T follicular helper cell (primary cell): ENCODE measurements around the gene RRAGB.
A peak's percentile ranks its signal among the peaks of the same experiment; 100 is the strongest.
"Not testable (repeated sequence)": the region's sequence is repeated elsewhere in the genome, so short reads cannot be mapped to it uniquely, and the experiment has no call there.

Source experiments
- DNase-seq: peaks from one replicate; pipeline ENCODE4 v3.0.0-alpha.2; 2020; ENCODE audit warnings: low read depth
- total RNA-seq, 2 experiments: gene quantifications; one replicate each; lab custom pipeline; 2026; lab: John Stamatoyannopoulos, UW

RRAGB gene, protein sequence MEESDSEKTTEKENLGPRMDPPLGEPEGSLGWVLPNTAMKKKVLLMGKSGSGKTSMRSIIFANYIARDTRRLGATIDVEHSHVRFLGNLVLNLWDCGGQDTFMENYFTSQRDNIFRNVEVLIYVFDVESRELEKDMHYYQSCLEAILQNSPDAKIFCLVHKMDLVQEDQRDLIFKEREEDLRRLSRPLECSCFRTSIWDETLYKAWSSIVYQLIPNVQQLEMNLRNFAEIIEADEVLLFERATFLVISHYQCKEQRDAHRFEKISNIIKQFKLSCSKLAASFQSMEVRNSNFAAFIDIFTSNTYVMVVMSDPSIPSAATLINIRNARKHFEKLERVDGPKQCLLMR
- total RNA-seq = 7.2 to 16.3 reads per million in 2 experiments

- peak; percentile 86 for DNase-seq
Measured at GRCh38 chrX:55717521-55718497, at the start of gene RRAGB. Gene RRAGB, plus strand, starts transcription at chrX:55717749. Its CDS starts 579 bp downstream, at chrX:55718328.

DNA sequence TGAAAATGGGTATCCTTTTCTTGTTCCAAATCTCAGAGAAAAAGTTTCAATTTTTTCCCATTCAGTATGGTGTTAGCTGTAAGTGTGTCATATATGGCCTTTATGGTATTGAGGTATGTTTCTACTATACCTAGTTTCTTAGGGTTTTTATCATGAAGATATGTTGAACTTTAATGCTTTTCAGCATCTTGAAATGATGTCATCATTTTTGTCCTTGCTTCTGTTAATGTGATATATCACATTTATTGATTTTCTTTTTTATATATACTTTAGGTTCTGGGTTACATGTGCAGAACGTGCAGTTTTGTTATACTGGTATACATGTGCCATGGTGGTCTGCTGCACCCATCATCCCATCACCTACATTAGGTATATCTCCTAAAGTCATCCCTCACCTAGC is 49.5 kb upstream of the RRAGB start:
- no peak for DNase-seq

GRCh38 chrX:55688579-55688978 is 29.0 kb upstream of the RRAGB start:
- DNase-seq = not testable (repeated sequence)

GRCh38 chrX:55695227-55696018 is 22.1 kb upstream of the RRAGB start:
- DNase-seq = peak; percentile 25

- DNase-seq = no peak
Measured at GRCh38 chrX:55697381-55697780, 20.2 kb upstream of the RRAGB start.

DNA sequence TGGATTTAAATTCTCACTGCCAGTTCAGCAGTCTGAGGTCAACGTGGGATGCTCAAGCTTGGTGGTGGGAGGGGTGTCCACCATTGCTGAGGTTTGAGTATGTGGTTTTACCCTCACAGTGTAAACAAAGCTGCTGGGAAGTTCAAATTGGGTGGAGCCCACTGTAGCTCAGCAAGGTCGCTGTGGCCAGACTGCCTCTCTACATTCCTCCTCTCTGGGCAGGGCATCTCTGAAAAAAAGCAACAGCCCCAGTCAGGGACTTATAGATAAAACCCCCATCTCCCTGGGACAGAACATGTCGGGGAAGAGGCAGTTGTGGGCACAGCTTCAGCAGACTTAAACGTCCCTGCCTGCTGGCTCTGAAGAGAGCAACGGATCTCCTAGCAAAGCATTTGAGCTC is 14.9 kb upstream of the RRAGB start:
- no peak for DNase-seq

GRCh38 chrX:55703436-55703835 is 14.1 kb upstream of the RRAGB start:
- DNase-seq = not testable (repeated sequence)

DNA sequence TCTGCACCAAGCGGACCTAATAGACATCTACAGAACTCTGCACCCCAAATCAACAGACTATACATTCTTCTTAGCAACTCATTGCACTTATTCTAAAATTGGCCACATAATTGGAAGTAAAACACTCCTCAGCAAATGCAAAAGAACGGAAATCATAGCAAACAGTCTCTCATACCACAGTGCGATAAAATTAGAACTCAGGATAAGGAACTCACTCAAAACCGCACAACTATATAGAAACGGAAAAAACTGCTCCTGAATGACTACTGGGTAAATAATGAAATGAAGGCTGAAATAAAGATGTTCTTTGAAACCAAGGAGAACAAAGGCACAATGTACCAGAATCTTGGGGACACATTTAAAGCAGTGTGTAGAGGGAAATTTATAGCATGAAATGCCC is 12.5 kb upstream of the RRAGB start:
- not testable (repeated sequence) for DNase-seq

DNA sequence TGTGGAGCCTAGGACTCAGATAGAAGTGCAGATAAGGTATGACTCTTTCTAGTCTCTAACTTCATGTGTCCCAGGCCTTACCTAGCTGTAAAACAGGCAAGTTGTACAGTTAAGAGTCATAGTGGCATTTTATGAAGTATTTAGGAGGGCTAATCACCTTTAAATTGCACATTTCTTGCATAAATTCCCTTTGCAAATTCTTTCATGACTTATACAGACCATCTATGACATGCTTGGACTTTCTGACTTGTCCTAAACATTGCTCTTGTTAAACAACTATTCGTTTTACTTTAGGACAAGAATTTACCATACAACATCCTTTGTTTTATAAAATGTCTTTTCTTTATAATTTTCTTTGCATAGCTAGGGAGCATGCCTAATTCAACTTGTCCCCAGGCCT is 7.8 kb upstream of the RRAGB start:
- DNase-seq = no peak

DNA sequence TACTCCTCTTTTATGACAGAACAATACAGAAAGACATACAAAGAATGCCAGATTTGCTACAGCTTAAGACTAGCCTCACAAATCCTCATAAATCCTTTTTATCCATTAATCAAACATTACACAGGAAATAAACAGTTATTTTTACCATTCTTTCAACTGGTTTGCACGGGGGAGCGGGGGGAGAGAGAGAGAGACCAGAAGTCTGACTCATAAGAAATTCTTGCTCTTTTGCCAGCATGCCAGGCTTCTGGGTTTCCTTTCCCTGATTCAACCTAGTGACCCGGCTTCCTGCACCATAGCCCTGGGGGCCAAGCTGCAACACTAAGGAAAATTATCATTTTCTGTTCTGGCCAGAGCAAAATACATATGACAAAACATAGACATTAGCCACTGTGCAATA is 6.8 kb upstream of the RRAGB start:
- DNase-seq = no peak

- DNase-seq = no peak
Measured at GRCh38 chrX:55713631-55714030, 3.9 kb upstream of the RRAGB start.

DNA sequence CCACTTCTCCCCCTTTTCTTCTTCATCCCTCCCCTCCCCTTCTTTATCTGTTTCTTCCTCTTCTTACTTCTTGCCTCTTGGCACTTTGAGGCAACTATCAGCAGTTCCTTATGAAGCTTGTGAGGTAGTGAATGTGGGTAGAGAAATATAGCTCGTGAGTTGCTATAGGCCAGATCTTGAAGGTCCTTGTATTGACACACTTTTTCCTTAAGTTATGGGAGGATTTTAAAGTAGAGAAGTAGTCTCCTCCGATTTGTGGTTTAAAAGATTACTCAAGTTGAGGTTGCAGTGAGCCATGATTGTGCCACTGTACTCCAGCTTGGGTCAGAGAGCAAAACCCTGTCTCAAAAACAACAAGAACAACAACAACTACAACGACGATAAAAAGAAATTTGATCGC is 3.4 kb upstream of the RRAGB start:
- no peak for DNase-seq

- DNase-seq = no peak
Measured at GRCh38 chrX:55715847-55716246, 1.7 kb upstream of the RRAGB start.

DNA sequence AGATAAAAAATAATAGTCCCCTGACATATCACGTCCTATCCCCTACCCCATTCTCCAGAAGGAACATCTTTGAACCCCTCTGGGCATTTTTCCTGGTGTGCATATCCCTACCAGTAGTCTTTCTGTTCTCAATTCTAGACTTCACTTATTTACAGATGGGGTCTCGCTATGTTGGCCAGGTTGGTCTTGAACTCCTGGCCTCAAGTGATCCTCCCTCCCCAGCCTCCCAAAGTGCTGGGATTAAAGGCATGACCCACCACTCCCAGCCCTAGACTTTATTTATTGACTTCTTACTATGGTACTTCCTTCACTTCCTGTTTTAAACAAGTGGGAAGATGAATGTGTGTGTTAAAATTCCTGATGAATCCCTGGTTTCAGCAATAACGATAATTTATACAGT is 612 bp upstream of the RRAGB start:
- no peak for DNase-seq

DNA sequence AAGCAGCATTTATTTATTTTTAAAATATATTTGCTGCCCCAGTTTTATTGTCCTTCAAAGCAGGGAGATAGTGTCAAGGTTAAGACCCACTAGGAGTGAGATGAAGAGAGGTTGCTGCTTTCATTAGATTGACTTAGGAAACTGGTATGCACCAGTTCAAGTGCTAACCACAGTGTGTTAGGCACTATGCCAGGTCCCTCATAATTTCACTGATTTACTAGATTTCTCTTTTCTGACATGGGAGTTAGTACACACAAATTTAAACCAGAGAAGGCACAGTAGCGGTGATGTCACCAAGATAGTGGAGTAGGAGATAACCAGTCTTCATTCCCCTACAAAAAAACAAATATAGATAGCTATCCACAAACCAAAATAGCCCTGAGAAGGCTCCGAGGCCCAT is 14.3 kb downstream of the RRAGB start:
- no peak for DNase-seq

DNA sequence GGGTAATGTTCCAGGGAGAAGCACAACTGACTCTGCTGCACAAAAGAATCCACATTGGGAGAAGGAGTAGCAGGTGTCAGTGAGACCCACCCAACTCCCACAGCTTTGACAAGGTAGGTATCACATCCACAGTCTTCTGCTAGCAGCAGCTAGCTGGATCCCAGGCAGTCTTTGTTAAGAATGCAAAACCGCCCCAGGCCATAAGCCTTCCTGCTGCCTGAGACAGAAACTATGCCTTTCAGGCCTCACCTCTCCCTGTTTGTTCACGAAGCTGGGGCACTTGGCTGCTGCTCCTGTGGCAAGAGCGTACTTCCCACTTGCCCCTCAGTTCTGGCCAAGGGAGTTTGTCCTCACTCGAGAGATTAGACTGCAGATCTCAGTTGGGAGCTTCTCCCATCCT is 21.4 kb downstream of the RRAGB start:
- no peak for DNase-seq

GRCh38 chrX:55742649-55743048 is 25.1 kb downstream of the RRAGB start:
- DNase-seq = no peak

DNA sequence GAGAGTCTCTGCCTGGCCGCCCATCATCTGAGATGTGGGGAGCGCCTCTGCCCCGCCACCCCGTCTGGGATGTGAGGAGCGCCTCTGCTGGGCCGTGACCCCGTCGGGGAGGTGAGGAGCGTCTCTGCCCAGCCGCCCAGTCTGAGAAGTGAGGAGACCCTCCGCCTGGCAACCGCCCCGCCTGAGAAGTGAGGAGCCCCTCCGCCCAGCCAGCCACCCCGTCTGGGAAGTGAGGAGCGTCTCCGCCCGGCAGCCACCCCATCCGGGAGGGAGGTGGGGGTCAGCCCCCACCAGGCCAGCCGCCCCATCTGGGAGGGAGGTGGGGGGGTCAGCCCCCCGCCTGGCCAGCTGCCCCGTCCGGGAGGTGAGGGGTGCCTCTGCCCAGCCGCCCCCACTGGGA is 30.9 kb downstream of the RRAGB start:
- DNase-seq = not testable (repeated sequence)

DNA sequence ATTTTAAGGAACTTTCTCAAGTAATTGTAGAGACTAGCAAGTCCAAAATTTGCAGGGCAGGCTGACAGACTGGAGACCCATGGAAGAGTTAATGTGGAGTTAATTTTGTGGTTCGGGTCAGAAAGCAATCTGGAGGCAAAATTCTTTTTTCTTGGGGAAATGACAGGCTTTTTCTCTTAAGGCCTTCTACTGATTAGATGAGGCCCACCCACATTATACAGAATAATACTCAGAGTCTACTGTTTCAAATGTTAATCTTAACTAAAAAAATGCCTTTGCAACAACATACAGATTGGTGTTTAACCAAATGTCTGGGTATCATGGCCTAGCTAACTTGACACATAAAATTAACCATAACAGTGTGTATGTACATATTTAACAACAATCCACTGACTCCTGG is 32.7 kb downstream of the RRAGB start:
- no peak for DNase-seq

- DNase-seq = no peak
Measured at GRCh38 chrX:55754861-55755294, 37.3 kb downstream of the RRAGB start.

DNA sequence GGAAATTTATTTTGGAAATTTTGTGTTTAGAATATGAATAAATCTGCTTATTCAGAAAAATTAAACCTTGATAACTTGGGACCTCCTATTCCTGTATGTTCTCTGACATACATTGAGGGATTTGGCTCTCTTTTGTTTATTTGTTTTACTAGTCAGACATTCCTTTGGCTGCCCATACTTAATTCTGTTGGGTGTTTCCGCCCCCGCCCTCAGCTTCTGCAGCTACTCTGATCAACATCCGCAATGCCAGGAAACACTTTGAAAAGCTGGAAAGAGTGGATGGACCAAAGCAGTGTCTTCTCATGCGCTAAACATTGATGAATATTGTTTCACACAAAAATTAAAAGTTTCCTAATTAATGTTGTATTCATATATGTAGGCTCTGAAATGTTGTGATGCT is 40.5 kb downstream of the RRAGB start:
- no peak for DNase-seq

DNA sequence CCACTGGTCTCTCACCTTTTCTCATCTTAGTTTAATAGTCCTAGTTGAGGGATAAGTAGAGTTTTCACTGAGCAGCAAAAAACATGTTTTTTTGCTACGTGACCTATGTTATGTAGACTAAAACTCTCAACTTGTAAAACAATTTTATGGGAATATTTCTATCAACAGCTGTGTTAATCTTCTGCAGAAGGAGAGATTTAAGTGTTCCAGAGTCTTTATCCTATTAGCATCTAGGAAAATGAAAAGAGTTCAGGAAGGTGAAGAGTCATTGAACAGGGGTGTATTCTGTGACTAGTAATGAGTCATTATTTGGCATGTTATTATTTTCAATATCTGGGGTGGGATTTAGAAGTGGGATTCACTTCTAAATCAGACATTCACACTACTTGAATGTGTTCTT is 41.9 kb downstream of the RRAGB start:
- DNase-seq = no peak
